ENCODE results near the gene IZUMO4. TPM values are rescaled to one million over a fixed set of nuclear protein-coding genes. Genes with fewer than 3 reads are reported as not detected.

IZUMO4 gene
- total and polyA plus RNA-seq, 4 donors, result 5.0 to 9.8 (median 7.3) TPM

DNA sequence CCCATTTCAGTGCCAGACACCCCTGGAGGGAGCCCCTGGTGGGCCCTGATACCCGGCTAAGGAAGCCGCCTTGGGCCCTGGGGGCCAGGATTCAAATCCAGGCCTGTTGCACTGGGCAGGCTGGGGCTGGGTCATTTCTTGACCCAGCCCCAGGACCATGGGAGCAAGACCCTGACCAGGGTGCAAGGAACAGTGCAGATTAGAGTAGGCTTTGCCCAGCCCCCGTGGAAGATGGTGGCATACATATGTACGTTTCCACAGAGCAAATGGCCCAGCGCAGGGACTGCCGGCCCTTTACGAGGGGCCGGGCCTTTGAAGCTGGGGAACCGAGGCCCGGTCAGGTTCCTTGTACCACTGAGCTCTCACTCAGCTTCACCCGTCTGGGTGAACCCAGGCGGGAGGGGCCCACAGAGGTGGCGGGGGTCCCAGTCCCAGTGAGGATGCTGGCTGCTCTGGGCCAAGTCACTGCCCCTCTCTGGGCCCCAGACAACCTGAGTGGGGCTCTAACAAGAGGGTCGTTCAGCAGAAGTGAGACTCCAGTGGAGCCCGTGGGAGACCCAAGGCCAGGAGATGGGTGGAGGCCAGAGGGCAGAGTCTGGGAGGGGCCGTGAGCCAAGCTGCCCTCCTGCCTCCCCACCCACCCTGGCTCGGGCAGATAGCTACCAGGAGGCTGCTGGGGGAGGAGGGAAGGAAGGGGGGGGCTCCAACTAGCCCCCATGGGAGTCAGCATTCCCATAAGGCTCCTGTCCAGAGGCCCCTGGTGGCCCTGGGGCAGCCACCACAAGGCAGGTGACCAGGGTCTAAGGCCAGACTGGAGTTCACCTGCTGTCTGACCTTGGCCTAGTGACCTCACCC is 48.4 kb upstream of the IZUMO4 start:
- ATAC-seq (ENCODE audit: insufficient read depth, low FRiP score) (no peak), DNase-seq (no peak)
- Histone ChIP-seq H3K27ac (ENCODE audit: low read depth in 1 of 2, low read length in 1 of 2) (peak overlapping the region; percentile 82 to 96), H3K4me1 (ENCODE audit: control insufficient read depth in 5 of 5, insufficient read depth in 5 of 5, low read length in 5 of 5) (peaks cover 7 to 63% (median 26%) of the 10 kb centered on the region in 5 donors), H3K27me3 (ENCODE audit: control insufficient read depth in 3 of 3, insufficient read depth in 3 of 3, low read length in 2 of 3) (no peaks in the 10 kb centered on the region), H3K9ac (ENCODE audit: insufficient read depth in 1 of 2, low read length in 2 of 2) (no peak overlapping the region), H3K4me3 (peak overlapping the region; percentile 89), H3K9me3 (ENCODE audit: control insufficient read depth in 4 of 4, insufficient read depth in 3 of 4, low read length in 3 of 4) (no peaks in the 10 kb centered on the region), H3K36me3 (ENCODE audit: control insufficient read depth in 4 of 4, insufficient read depth in 4 of 4, low read length in 4 of 4) (peaks cover 0 to 49% (median 8%) of the 10 kb centered on the region in 4 donors)
- 70 to 83% methylated on average over 17 of the region's 17 CpGs for WGBS, 2 donors
- TF ChIP-seq, protein P1, sequence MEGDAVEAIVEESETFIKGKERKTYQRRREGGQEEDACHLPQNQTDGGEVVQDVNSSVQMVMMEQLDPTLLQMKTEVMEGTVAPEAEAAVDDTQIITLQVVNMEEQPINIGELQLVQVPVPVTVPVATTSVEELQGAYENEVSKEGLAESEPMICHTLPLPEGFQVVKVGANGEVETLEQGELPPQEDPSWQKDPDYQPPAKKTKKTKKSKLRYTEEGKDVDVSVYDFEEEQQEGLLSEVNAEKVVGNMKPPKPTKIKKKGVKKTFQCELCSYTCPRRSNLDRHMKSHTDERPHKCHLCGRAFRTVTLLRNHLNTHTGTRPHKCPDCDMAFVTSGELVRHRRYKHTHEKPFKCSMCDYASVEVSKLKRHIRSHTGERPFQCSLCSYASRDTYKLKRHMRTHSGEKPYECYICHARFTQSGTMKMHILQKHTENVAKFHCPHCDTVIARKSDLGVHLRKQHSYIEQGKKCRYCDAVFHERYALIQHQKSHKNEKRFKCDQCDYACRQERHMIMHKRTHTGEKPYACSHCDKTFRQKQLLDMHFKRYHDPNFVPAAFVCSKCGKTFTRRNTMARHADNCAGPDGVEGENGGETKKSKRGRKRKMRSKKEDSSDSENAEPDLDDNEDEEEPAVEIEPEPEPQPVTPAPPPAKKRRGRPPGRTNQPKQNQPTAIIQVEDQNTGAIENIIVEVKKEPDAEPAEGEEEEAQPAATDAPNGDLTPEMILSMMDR (IDR thresholded peaks at IDR 0.05; ENCODE audit: control extremely low read depth, extremely low read depth), result no peak

DNA sequence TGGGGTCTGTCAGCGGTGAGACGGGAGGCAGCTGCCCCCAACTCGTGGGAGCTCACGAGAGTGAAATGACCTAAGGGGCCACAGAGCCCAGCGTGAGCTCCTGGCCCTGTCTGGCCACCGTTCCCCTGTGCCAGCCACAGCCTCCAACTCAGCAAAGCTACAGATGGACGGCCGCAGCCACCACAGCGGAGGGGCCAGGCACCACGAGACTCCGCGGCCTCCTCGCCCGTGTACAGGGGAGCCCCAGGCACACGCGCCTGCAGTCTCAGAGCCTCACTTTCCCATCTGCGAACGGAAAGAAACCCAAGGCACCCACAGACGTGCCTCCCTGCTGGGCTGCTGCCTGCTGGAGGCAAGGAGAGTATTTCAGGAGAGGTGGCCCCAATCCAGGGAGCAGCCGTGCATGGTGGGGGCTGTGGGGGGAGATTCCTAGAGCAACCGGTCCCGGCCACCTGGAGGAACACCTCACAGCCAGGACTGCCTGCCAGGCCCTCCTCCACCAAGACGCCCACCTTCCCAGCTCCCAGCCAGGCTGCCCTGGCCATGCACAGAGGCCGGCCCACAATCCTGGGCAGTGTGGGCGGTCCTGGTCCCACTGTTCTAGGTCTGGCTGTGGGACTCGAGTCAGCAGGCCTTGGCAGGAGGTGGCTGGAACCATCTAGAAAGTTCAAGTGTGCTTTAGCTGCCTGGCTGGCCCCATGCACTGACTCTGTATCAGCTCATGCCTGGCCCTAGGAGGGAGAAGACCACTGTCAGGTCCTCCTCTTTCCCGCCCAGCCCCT is 47.6 kb upstream of the IZUMO4 start:
- peaks cover 10 to 63% (median 24%) of the 10 kb centered on the region in 5 donors for H3K4me1 ChIP-seq (ENCODE audit: control insufficient read depth in 5 of 5, insufficient read depth in 5 of 5, low read length in 5 of 5)
- H3K9me3 ChIP-seq (ENCODE audit: control insufficient read depth in 4 of 4, insufficient read depth in 3 of 4, low read length in 3 of 4), result no peaks in the 10 kb centered on the region
- H3K27me3 ChIP-seq (ENCODE audit: control insufficient read depth in 3 of 3, insufficient read depth in 3 of 3, low read length in 2 of 3), result no peaks in the 10 kb centered on the region
- WGBS, 2 donors, result 45 to 69% methylated on average over 27 of the region's 27 CpGs
- H3K9ac ChIP-seq (ENCODE audit: insufficient read depth in 1 of 2, low read length in 2 of 2), result peak overlapping the region in 1 of 2 donors; percentile 75
- peak overlapping the region; percentile 89 for H3K4me3 ChIP-seq
- peak overlapping the region; percentile 82 to 96 for H3K27ac ChIP-seq (ENCODE audit: low read depth in 1 of 2, low read length in 1 of 2)
- DNase-seq (no peak), ATAC-seq (ENCODE audit: insufficient read depth, low FRiP score) (peak; percentile 0)
- TF ChIP-seq, protein P1 (IDR thresholded peaks at IDR 0.05; ENCODE audit: control extremely low read depth, extremely low read depth), result no peak
- peaks cover 0 to 46% (median 8%) of the 10 kb centered on the region in 4 donors for H3K36me3 ChIP-seq (ENCODE audit: control insufficient read depth in 4 of 4, insufficient read depth in 4 of 4, low read length in 4 of 4)

DNA sequence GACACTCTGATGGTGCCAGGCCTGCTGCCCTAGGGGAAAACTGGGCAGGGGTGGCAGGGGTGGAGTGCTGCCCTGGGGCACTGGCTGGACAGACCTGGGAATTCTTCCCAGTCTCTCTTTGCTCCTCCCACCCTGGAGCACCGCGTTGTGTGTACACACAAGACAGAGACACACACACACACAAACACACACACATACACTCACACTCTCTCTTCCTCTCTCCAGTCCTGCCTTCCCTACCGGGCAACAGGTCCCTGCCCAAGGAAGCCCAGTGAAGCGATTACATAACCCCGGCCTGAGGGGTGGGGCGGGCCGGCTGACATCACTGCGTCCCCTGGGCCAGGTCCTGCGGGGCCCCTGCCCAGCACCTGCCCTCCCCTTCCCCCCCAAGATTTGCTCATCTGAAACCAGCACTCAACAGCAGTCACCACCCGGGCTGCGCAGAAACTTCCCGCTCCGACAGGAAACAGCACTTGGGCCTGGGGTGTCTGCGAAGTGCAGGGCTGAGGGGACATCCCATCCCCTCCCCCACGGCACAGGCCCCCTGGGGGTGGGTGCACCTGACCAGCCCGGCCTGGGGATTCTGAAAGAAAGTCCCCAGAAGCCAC is 46.9 kb upstream of the IZUMO4 start:
- TF ChIP-seq, protein P1 (IDR thresholded peaks at IDR 0.05; ENCODE audit: control extremely low read depth, extremely low read depth), result no peak
- Histone ChIP-seq H3K9me3 (ENCODE audit: control insufficient read depth in 4 of 4, insufficient read depth in 3 of 4, low read length in 3 of 4) (no peaks in the 10 kb centered on the region), H3K36me3 (ENCODE audit: control insufficient read depth in 4 of 4, insufficient read depth in 4 of 4, low read length in 4 of 4) (peaks cover 0 to 39% (median 8%) of the 10 kb centered on the region in 4 donors), H3K27ac (ENCODE audit: low read depth in 1 of 2, low read length in 1 of 2) (peak overlapping the region; percentile 82 to 96), H3K4me3 (peak overlapping the region; percentile 89), H3K27me3 (ENCODE audit: control insufficient read depth in 3 of 3, insufficient read depth in 3 of 3, low read length in 2 of 3) (no peaks in the 10 kb centered on the region), H3K4me1 (ENCODE audit: control insufficient read depth in 5 of 5, insufficient read depth in 5 of 5, low read length in 5 of 5) (peaks cover 10 to 59% (median 24%) of the 10 kb centered on the region in 5 donors), H3K9ac (ENCODE audit: insufficient read depth in 1 of 2, low read length in 2 of 2) (peak overlapping the region; percentile 37 to 75)
- ATAC-seq (ENCODE audit: insufficient read depth, low FRiP score) (peak; percentile 31), DNase-seq (peak; percentile 64 to 73 (median 64))
- 0 to 1% methylated on average over 16 of the region's 16 CpGs for WGBS, 2 donors
